NCI-H1092 treated with DMSO at 0.1 percent for 48 hours (cell line): ENCODE data around the gene SP2.
"Not testable (repeated sequence)": the region's sequence is repeated elsewhere in the genome, so short reads cannot be mapped to it uniquely, and the experiment has no call there.

Source experiments
- DNase-seq: peaks from one replicate; lab custom pipeline; 2025; lab: John Stamatoyannopoulos, UW

The SP2 gene

GRCh38 chr17:47918991-47919390 lies 23.0 kb downstream of the SP2 start:
- DNase-seq: no peak

GRCh38 chr17:47919889-47920288 lies 23.9 kb downstream of the SP2 start:
- not testable (repeated sequence) for DNase-seq

- DNase-seq: no peak
These were observed 29.0 kb downstream of the SP2 start for GRCh38 chr17:47924785-47925677.

GRCh38 chr17:47925678-47925988 lies 29.6 kb downstream of the SP2 start:
- no peak for DNase-seq

DNA sequence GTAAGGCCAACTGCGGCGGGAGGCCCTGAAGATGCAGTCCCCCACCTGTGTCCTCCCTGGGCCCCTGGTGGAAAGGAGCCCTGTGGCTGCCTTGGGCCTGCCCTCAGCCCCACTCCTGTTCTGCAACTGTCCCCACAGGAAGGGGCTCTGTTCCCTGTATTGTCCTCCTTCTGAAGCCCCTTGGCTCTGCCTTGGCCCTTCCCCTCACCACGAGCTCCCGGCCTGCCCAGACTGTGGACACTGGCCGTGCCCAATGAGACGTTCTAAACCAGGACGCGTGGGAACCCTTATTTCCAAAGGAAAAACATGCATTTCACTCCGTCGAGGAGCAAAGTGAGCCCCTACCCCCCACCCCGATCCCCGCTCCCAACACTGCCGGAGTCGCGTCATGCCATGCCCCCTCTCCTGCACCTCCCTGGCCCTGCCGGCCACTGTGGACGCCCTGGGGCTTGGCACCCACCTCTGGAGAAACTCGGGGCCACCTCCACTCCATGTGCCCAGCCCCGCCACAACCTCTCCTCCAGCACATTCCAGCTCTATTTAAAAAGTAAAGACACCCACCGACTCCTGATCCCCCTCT lies 31.9 kb downstream of the SP2 start:
- DNase-seq: no peak

- DNase-seq: no peak
These were observed 32.4 kb downstream of the SP2 start for GRCh38 chr17:47928415-47928814.

- DNase-seq: no peak
These were observed 33.4 kb downstream of the SP2 start for GRCh38 chr17:47929218-47930000.

DNA sequence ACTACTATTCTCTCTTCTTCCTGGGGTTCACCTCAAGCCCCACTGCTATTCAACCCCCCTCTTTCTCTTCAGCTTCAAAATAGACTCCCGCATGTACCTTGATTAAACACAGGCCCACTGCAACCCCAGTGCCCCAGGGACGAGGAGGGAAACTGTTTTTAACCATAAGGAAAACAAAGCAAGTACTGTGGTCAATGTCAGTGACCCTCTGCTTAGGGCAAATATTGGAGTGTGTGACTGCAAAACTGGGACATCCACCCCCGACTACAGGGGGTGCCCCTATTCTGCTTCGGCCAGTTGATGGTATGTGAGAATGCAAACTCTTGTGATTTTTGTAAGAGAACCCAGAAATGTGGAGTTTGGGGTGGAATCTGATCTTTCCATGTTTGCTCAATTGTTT lies 35.8 kb downstream of the SP2 start:
- DNase-seq: no peak

- no peak for DNase-seq
These were observed 38.8 kb downstream of the SP2 start for GRCh38 chr17:47934856-47935255.

- not testable (repeated sequence) for DNase-seq
These were observed 39.4 kb downstream of the SP2 start for GRCh38 chr17:47935468-47935867.

- no peak for DNase-seq
These were observed 39.9 kb downstream of the SP2 start for GRCh38 chr17:47935961-47936360.

DNA sequence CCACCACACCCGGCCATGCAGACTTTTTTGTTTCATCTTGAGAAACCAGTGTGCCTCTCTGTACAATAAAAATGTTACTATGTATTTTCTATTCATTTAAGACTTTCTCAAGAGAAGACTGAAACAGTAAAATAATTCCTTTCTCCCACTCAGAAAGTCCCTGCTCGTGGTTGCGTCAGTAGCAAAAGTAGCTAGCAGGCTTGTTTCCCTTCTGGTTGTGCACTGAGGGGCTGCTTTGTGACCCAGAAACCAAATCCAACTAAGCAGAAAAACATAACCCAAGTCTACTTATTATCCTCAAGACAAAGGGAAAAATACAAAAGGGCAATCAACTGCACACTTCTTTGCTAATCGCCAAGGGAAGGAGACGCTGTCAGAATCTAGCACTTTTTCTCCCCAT lies 41.9 kb downstream of the SP2 start:
- no peak for DNase-seq

- peak; percentile 98 for DNase-seq
These were observed 45.4 kb downstream of the SP2 start, which contains the start of gene PNPO for GRCh38 chr17:47941246-47942095. Gene PNPO, plus strand, starts transcription at chr17:47941571. Its CDS starts 105 bp downstream, at chr17:47941676.

- no peak for DNase-seq
These were observed 46.1 kb downstream of the SP2 start for GRCh38 chr17:47942096-47942510.

DNA sequence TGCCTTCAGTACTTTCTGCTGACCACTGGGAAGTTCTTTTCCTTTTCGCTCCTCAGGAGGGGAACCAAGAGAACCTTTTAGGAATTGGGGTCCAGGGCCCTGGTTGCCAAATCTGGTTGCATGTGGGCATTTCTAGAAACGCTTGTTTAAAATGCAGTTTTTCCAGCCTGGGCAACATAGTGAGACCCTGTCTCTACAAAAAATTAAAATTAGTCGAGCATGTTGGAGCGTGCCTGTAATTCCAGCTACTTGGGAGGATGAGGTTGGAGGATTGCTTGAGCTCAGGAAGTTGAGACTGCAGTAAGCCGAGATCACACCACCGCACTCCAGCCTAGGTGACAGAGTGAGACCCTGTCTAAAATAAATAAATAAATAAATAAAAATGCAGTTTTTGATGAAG lies 46.5 kb downstream of the SP2 start:
- DNase-seq: no peak

DNA sequence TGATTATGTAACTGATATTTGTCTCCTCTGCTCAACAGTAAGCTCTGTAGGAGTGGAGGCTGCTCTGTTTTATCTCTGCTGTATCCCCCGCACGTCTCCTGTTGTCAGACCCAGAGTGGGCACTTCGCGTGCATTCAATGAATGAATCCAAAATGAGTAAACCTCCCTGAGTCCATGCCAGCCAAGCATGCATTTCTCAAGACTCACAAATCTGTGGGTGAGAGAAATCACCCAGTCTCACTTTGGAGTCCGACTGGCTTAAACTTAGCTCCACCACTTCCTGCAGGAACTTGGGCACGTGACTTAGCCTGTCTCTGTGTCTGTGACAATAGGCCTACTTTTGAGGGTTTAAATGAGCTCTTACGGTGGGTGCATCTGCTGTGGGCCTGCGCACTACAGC lies 49.0 kb downstream of the SP2 start:
- no peak for DNase-seq

GRCh38 chr17:47945529-47946508 lies 49.8 kb downstream of the SP2 start:
- no peak for DNase-seq

DNA sequence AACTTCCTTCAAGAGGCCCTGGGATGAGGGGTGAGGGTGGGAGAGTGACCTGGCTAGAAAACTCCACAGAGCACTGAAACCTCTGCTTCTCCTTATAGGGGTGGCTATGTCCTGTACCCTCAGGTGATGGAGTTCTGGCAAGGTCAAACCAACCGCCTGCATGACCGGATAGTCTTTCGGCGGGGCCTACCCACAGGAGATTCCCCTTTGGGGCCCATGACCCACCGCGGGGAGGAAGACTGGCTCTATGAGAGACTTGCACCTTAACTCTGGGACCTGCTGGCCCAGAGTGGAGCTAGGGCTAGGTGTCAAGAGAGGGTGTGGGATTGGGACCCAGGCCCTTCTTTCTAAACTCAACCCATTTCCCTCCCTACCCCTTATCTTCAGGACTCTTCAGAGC lies 50.5 kb downstream of the SP2 start:
- no peak for DNase-seq

- DNase-seq: peak; percentile 21
These were observed 50.9 kb downstream of the SP2 start for GRCh38 chr17:47946929-47947397.

DNA sequence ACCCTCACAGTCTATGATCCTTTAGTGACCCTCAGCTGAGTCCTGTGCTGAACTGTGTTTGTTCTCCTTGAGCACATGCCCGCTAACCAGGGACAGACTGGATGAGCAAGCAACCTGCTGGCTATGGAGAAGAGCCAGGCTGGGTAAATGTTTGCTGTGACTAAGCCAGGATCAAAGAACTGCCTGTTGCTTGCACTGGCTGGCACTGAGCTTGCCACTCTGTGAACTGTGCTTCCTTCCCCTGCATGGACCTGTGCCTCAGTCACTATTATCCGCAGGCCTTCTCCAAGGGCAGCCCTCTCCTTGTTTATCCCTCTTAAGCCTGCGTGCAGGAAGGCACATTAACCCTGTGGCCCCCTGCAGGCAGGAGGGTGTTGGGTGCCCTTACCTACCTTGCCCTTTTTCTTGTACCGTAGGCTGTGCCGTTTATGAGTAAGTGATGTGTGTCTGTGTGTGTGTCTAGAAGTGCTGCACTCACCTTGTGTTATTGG lies 52.7 kb downstream of the SP2 start:
- no peak for DNase-seq
